ENCODE measurements around the gene ROS1. TPM values are rescaled to one million over a fixed set of nuclear protein-coding genes. Genes with fewer than 3 reads are reported as not detected.

ROS1 gene
- total RNA-seq, 1 experiment from 2014 or later = not detected

DNA sequence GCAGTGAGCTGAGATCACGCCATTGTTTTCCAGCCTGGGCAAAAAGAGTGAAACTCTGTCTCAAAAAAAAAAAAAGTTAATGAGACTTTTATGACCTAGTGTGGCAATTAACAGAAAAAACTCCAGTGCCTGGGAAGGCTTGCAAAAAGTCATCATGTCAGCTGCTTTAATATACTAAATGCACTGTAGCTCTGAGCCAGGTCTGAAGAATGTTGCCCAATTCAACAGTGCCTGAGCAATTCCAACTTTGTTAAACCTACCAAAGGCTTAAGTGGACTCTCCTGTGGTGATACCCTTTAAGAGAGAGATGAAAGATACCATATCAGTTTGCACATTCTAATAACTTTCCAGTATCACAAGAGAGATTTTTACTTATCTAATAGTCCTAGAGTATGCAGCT, 6.5 kb upstream of the ROS1 start:
- H3K18ac ChIP-seq (ENCODE audit: insufficient read length, low read depth, low read length) = no peak overlapping the region
- no peaks in the 10 kb centered on the region for H3K27me3 Mint-ChIP-seq (ENCODE audit: low read depth)
- no peak overlapping the region for H2BK5ac ChIP-seq (ENCODE audit: insufficient read length, low read length)
- H2AK5ac ChIP-seq (ENCODE audit: insufficient read length, low read length) = no peak overlapping the region
- no peak overlapping the region for H3K27ac Mint-ChIP-seq
- H3K79me1 ChIP-seq (ENCODE audit: insufficient read depth, low read depth, low read length, poor library complexity, severe bottlenecking) = no peaks in the 10 kb centered on the region
- no peak overlapping the region for H2AFZ ChIP-seq (ENCODE audit: low read length)
- H3K56ac ChIP-seq (ENCODE audit: insufficient read length, low read depth, low read length) = no peak overlapping the region
- no peaks in the 10 kb centered on the region for H4K20me1 ChIP-seq (ENCODE audit: control insufficient read depth, insufficient read depth, insufficient read length)
- H3K27ac ChIP-seq (ENCODE audit: insufficient read length, low read depth, low read length) = no peak overlapping the region
- no peak overlapping the region for H4K91ac ChIP-seq (ENCODE audit: insufficient read length, low read depth, low read length)
- H3K9me3 Mint-ChIP-seq = no peaks in the 10 kb centered on the region; a peak in 1 of 5 replicates
- TF ChIP-seq, protein P1, sequence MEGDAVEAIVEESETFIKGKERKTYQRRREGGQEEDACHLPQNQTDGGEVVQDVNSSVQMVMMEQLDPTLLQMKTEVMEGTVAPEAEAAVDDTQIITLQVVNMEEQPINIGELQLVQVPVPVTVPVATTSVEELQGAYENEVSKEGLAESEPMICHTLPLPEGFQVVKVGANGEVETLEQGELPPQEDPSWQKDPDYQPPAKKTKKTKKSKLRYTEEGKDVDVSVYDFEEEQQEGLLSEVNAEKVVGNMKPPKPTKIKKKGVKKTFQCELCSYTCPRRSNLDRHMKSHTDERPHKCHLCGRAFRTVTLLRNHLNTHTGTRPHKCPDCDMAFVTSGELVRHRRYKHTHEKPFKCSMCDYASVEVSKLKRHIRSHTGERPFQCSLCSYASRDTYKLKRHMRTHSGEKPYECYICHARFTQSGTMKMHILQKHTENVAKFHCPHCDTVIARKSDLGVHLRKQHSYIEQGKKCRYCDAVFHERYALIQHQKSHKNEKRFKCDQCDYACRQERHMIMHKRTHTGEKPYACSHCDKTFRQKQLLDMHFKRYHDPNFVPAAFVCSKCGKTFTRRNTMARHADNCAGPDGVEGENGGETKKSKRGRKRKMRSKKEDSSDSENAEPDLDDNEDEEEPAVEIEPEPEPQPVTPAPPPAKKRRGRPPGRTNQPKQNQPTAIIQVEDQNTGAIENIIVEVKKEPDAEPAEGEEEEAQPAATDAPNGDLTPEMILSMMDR (conservative IDR thresholded peaks at IDR 0.05) = no peak
- no peaks in the 10 kb centered on the region for H3K79me2 ChIP-seq (ENCODE audit: insufficient read depth, low read length)
- H4K8ac ChIP-seq (replicated peaks; ENCODE audit: insufficient read length, low read depth, low read length) = no peak overlapping the region
- H3K27me3 ChIP-seq (ENCODE audit: insufficient read depth, low read length) = no peaks in the 10 kb centered on the region
- no peak overlapping the region for H3K4ac ChIP-seq (ENCODE audit: low read depth, low read length)
- H3K9ac ChIP-seq (ENCODE audit: extremely low read depth, insufficient read length, low read length) = no peak overlapping the region
- no peak overlapping the region for H2BK15ac ChIP-seq (ENCODE audit: low read depth, low read length)
- H3K36me3 Mint-ChIP-seq (ENCODE audit: insufficient read depth in 1 of 3, low read depth in 3 of 3) = no peaks in the 10 kb centered on the region
- H3T11ph ChIP-seq (ENCODE audit: low read length) = no peak overlapping the region
- H3K4me2 ChIP-seq (ENCODE audit: insufficient read depth, insufficient read length, low read length) = no peak overlapping the region
- H2BK12ac ChIP-seq (ENCODE audit: insufficient read length, low read depth, low read length) = no peak overlapping the region
- DNase-seq = no peak
- no peak overlapping the region for H2BK120ac ChIP-seq (ENCODE audit: low read depth, low read length, poor library complexity, severe bottlenecking)
- H3K14ac ChIP-seq (ENCODE audit: insufficient read depth, low read length) = no peak overlapping the region
- no peak overlapping the region for H3K23ac ChIP-seq (ENCODE audit: insufficient read length, low read depth, low read length)
- H3K4me3 Mint-ChIP-seq = no peak overlapping the region
- WGBS (ENCODE audit: extremely low coverage, insufficient read length, low lambda C conversion rate) = no CpG with 5 or more reads among the region's 1 CpG
- no peaks in the 10 kb centered on the region for H3K23me2 ChIP-seq (ENCODE audit: insufficient read length, low read depth, low read length, poor library complexity, severe bottlenecking)
- H2BK20ac ChIP-seq (ENCODE audit: low read depth, low read length, poor library complexity, severe bottlenecking) = no peak overlapping the region
- H3K4me1 Mint-ChIP-seq = peaks cover 0 to 5% of the 10 kb centered on the region in 2 experiments; a peak in 1 of 4 replicates
- no peaks in the 10 kb centered on the region for H3K4me1 ChIP-seq (ENCODE audit: insufficient read depth, low read length)
- H4K5ac ChIP-seq (ENCODE audit: insufficient read length, low read depth, low read length) = no peak overlapping the region
- no peaks in the 10 kb centered on the region for H3K9me3 ChIP-seq (ENCODE audit: control insufficient read depth, low read depth, low read length)
